ENCODE measurements around the gene UBTD1.
A peak's percentile ranks its signal among the peaks of the same experiment; 100 is the strongest.
"Not testable (repeated sequence)": the region's sequence is repeated elsewhere in the genome, so short reads cannot be mapped to it uniquely, and the experiment has no call there.

Gene UBTD1

GRCh38 chr10:97498841-97499560, at the start of gene UBTD1:
Gene UBTD1 (plus strand): TSS chr10:97498924. CDS start chr10:97499204, 280 bp downstream.
- no peak for DNase-seq

GRCh38 chr10:97450828-97451227, 47.9 kb upstream of the UBTD1 start:
- DNase-seq: no peak

GRCh38 chr10:97451605-97452004, 47.1 kb upstream of the UBTD1 start:
- no peak for DNase-seq

- DNase-seq: no peak
Observed at GRCh38 chr10:97452352-97452751, 46.4 kb upstream of the UBTD1 start.

GRCh38 chr10:97454330-97455036, 44.2 kb upstream of the UBTD1 start:
- no peak for DNase-seq

- no peak for DNase-seq
Observed at GRCh38 chr10:97456034-97456685, 42.6 kb upstream of the UBTD1 start.

- no peak for DNase-seq
Observed at GRCh38 chr10:97456686-97457065, 42.0 kb upstream of the UBTD1 start.

GRCh38 chr10:97459111-97459510, 39.6 kb upstream of the UBTD1 start:
- DNase-seq: no peak

- DNase-seq: no peak
Observed at GRCh38 chr10:97459933-97460332, 38.8 kb upstream of the UBTD1 start.

GRCh38 chr10:97462309-97462708, 36.4 kb upstream of the UBTD1 start:
- no peak for DNase-seq

- DNase-seq: peak in 1 of 2 experiments; percentile 27
Observed at GRCh38 chr10:97463363-97464132, 35.2 kb upstream of the UBTD1 start.

- no peak for DNase-seq
Observed at GRCh38 chr10:97464226-97464625, 34.5 kb upstream of the UBTD1 start.

- DNase-seq: no peak
Observed at GRCh38 chr10:97465982-97466381, 32.7 kb upstream of the UBTD1 start.

GRCh38 chr10:97466755-97467154, 32.0 kb upstream of the UBTD1 start:
- peak in 1 of 2 experiments; percentile 41 for DNase-seq

- DNase-seq: no peak
Observed at GRCh38 chr10:97468162-97468561, 30.6 kb upstream of the UBTD1 start.

GRCh38 chr10:97468781-97469180, 29.9 kb upstream of the UBTD1 start:
- not testable (repeated sequence) for DNase-seq

GRCh38 chr10:97474918-97475317, 23.8 kb upstream of the UBTD1 start:
- no peak for DNase-seq

- no peak for DNase-seq
Observed at GRCh38 chr10:97475936-97476594, 22.7 kb upstream of the UBTD1 start.

- DNase-seq: peak in 1 of 2 experiments; percentile 15
Observed at GRCh38 chr10:97479410-97479809, 19.3 kb upstream of the UBTD1 start.

- DNase-seq: no peak
Observed at GRCh38 chr10:97479939-97480338, 18.8 kb upstream of the UBTD1 start.

GRCh38 chr10:97481071-97481470, 17.7 kb upstream of the UBTD1 start:
- no peak for DNase-seq

GRCh38 chr10:97482381-97482780, 16.3 kb upstream of the UBTD1 start:
- no peak for DNase-seq

GRCh38 chr10:97483506-97483905, 15.2 kb upstream of the UBTD1 start:
- no peak for DNase-seq
